Kasumi-1 (cell line): ENCODE measurements around the gene RSPH6A.

ENCODE experiments used
- DNase-seq, 2 experiments: peaks; one replicate each; lab custom pipeline; 2025; lab: John Stamatoyannopoulos, UW

The RSPH6A gene

GRCh38 chr19:45825263-45825605 lies 10.1 kb upstream of the RSPH6A start:
- no peak for DNase-seq

- DNase-seq, result no peak
Measured at GRCh38 chr19:45824531-45825262, 9.6 kb upstream of the RSPH6A start.

GRCh38 chr19:45824041-45824471 lies 8.9 kb upstream of the RSPH6A start:
- no peak for DNase-seq

GRCh38 chr19:45823182-45823581 lies 8.1 kb upstream of the RSPH6A start:
- DNase-seq, result no peak

GRCh38 chr19:45822716-45823115 lies 7.6 kb upstream of the RSPH6A start:
- DNase-seq, result no peak

GRCh38 chr19:45821570-45821969 lies 6.5 kb upstream of the RSPH6A start:
- no peak for DNase-seq

- no peak for DNase-seq
Measured at GRCh38 chr19:45821103-45821521, 6.0 kb upstream of the RSPH6A start.

GRCh38 chr19:45820413-45821102 lies 5.5 kb upstream of the RSPH6A start:
- DNase-seq, result no peak

GRCh38 chr19:45819769-45820168 lies 4.7 kb upstream of the RSPH6A start:
- DNase-seq, result no peak

- DNase-seq, result no peak
Measured at GRCh38 chr19:45817725-45818301, 2.7 kb upstream of the RSPH6A start.

GRCh38 chr19:45817010-45817724 lies 2.1 kb upstream of the RSPH6A start:
- DNase-seq, result peak; percentile 90 to 92

- no peak for DNase-seq
Measured at GRCh38 chr19:45816236-45817009, 1.3 kb upstream of the RSPH6A start.

GRCh38 chr19:45815481-45816216 lies 541 bp upstream of the RSPH6A start:
- DNase-seq, result no peak

- no peak for DNase-seq
Measured at GRCh38 chr19:45814166-45814780, 835 bp downstream of the RSPH6A start.

GRCh38 chr19:45812297-45812696 lies 2.8 kb downstream of the RSPH6A start:
- DNase-seq, result no peak

GRCh38 chr19:45809643-45810159 lies 5.4 kb downstream of the RSPH6A start:
- peak; percentile 49 to 55 for DNase-seq

- DNase-seq, result no peak
Measured at GRCh38 chr19:45805719-45806118, 9.4 kb downstream of the RSPH6A start.

GRCh38 chr19:45804959-45805230 lies 10.2 kb downstream of the RSPH6A start:
- no peak for DNase-seq

- DNase-seq, result no peak
Measured at GRCh38 chr19:45804140-45804958, 10.8 kb downstream of the RSPH6A start.
